K562 (cell line): ENCODE data around the gene CDCA3. TPM values are rescaled to one million over a fixed set of nuclear protein-coding genes. Genes with fewer than 3 reads are reported as not detected.

Experiments
- DPF2 ChIP-seq: fragments of 450-650 bp; IDR thresholded peaks from 2 replicates; pipeline ENCODE4 v1.6.1; 2016
- ERF ChIP-seq: fragments of 450-650 bp; formaldehyde crosslinking; IDR thresholded peaks from 2 replicates; pipeline ENCODE4 v1.4.0; 2020; ENCODE audit warnings: mild to moderate bottlenecking, mixed read lengths
- HMG20B ChIP-seq: fragments of 250-450 bp; sonication (Bioruptor Pico); IDR thresholded peaks from 2 replicates; pipeline ENCODE4 v1.5.0; 2021; ENCODE audit warnings: mild to moderate bottlenecking
- PHTF2 ChIP-seq: fragments of 250-450 bp; sonication (Bioruptor Pico); IDR thresholded peaks from 2 replicates; pipeline ENCODE4 v1.5.0; 2021; ENCODE audit warnings: mild to moderate bottlenecking
- POLR2AphosphoS2 ChIP-seq: IDR thresholded peaks from 2 replicates; pipeline ENCODE4 v1.6.1; 2012; ENCODE audit warnings: low read length, improper control_type of control experiment
- SMARCA5 ChIP-seq: fragments of 450-650 bp; IDR thresholded peaks from 2 replicates; pipeline ENCODE4 v1.6.1; 2016
- ZNF174 ChIP-seq: fragments of 250-450 bp; sonication (Bioruptor Pico); IDR thresholded peaks from 2 replicates; pipeline ENCODE4 v1.4.0; 2020; ENCODE audit warnings: mild to moderate bottlenecking
- ZNF24 ChIP-seq: fragments of 450-650 bp; IDR thresholded peaks from 2 replicates; pipeline ENCODE4 v1.6.1; 2016
- ZNF41 ChIP-seq: fragments of 250-450 bp; sonication (Bioruptor Pico); conservative IDR thresholded peaks from 2 replicates; pipeline ENCODE4 v1.4.0; 2020; ENCODE audit warnings: mild to moderate bottlenecking
- ZSCAN32 ChIP-seq: fragments of 450-650 bp; formaldehyde crosslinking; IDR thresholded peaks from 2 replicates; pipeline ENCODE4 v1.4.0; 2020; ENCODE audit warnings: mild to moderate bottlenecking, moderate library complexity
- polyA plus RNA-seq, 8 experiments: library from polyadenylated mRNA; depleted of rRNA in 4 of 8; stranded (reverse) in 5 of 8; unstranded in 3 of 8; fragments of >200 nt; fragmentation: Nextera tagmentation in 2 of 8; fragmentation: Illumina TruSeq in 1 of 8; extraction: Ambion mirVana in 2 of 8; extraction: Trizol in 1 of 8; gene quantifications; 2 replicates each; pipeline versions ENCODE4 v1.2.1 to v1.2.3, GENCODE V29; 2011 to 2014; ENCODE audit warnings: inconsistent platforms in 1 of 8, missing spikeins in 1 of 8
- total RNA-seq, 7 experiments: library from RNA; depleted of rRNA in 6 of 7; stranded (reverse); fragments of >200 nt in 6 of 7; fragmentation: Illumina TruSeq in 2 of 7; extraction: Trizol in 2 of 7; gene quantifications; 2 replicates each; pipeline versions ENCODE4 v1.2.1 to v1.2.3, GENCODE V29; 2011 to 2021; ENCODE audit warnings: low replicate concordance in 1 of 7
- TF ChIP-seq, protein P1 (sequence below): fragments of 450-650 bp; conservative IDR thresholded peaks from 2 replicates; pipeline ENCODE4 v1.6.1; 2016; ENCODE audit warnings: missing genetic modification characterization, low read depth, mild to moderate bottlenecking, missing compliant biosample characterization, moderate library complexity
- TF ChIP-seq, protein P2 (sequence below): fragments of 200-800 bp; sonication (Bioruptor generic); IDR thresholded peaks from 2 replicates; pipeline ENCODE4 v1.6.1; 2016; ENCODE audit warnings: missing genetic modification characterization, missing compliant biosample characterization
- TF ChIP-seq, protein P3 (sequence below): fragments of 200-800 bp; sonication (Bioruptor generic); IDR thresholded peaks from 2 replicates; pipeline ENCODE4 v1.6.1; 2017; ENCODE audit warnings: missing genetic modification characterization, missing compliant biosample characterization
- TF ChIP-seq, protein P4 (sequence below): conservative IDR thresholded peaks from 2 replicates; pipeline ENCODE4 v1.6.1; 2011; ENCODE audit warnings: low read depth, mild to moderate bottlenecking, low read length; ENCODE audit not compliant: control insufficient read depth
- TF ChIP-seq, protein P5 (sequence below): sonication (generic); formaldehyde crosslinking; IDR thresholded peaks from 2 replicates; pipeline ENCODE4 v1.8.1; 2023; ENCODE audit warnings: mild to moderate bottlenecking, missing genetic modification reagents

The CDCA3 gene
- total and polyA plus RNA-seq, 9 of the 15 experiments (the other 6 are each of a cell fraction or from before 2014, with no cell fraction given) = 24.2 to 80.8 (median 55.1) TPM

DNA sequence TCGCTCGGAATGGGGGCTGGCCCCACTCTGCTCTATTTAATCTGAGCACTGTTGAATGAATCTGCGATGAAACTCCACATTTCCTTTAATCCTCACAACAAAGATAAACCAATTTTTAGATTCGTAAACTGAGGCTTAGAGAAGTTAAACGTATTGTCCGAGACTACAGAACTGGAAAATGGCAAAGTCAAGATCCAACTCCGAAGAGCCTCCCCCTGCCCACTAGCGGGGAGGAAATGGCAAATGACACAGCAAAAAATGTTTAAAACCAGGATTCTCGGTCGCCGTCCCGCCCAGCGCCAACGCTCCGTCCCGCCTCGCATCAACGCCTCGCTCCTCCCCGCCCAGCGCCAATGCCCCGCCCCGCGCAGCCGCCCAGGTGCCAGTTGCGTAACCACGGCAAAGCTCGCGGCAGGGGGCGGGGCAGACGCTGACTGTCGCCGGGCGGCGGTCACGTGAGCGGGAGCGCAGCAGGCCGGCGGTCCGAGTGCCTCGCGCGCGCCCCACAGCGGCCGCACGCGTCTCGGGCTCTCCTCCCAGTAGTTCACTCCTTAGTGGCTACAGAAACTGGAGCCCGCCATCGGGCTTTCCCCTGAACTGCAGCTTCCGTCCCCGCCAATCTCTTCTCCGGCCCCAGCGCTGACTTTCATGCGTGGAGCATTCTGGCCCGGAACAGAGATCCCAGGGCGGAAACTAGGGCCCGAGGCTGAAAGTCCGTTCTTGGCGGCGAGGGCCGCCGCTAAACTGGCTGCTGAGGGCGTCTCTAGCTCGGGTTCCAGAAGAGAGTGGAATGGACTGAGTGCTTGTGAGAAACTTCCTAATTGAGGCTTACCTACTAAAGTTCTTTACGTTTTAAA is 39.9 kb upstream of the CDCA3 start (continued):
- TF ChIP-seq SMARCA5 = no peak
- TF ChIP-seq, protein P1, sequence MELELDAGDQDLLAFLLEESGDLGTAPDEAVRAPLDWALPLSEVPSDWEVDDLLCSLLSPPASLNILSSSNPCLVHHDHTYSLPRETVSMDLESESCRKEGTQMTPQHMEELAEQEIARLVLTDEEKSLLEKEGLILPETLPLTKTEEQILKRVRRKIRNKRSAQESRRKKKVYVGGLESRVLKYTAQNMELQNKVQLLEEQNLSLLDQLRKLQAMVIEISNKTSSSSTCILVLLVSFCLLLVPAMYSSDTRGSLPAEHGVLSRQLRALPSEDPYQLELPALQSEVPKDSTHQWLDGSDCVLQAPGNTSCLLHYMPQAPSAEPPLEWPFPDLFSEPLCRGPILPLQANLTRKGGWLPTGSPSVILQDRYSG (tag) = no peak
- TF ChIP-seq ZNF41 (CRISPR knock-in tag) = no peak
- no peak for TF ChIP-seq ZNF24
- TF ChIP-seq, protein P2, sequence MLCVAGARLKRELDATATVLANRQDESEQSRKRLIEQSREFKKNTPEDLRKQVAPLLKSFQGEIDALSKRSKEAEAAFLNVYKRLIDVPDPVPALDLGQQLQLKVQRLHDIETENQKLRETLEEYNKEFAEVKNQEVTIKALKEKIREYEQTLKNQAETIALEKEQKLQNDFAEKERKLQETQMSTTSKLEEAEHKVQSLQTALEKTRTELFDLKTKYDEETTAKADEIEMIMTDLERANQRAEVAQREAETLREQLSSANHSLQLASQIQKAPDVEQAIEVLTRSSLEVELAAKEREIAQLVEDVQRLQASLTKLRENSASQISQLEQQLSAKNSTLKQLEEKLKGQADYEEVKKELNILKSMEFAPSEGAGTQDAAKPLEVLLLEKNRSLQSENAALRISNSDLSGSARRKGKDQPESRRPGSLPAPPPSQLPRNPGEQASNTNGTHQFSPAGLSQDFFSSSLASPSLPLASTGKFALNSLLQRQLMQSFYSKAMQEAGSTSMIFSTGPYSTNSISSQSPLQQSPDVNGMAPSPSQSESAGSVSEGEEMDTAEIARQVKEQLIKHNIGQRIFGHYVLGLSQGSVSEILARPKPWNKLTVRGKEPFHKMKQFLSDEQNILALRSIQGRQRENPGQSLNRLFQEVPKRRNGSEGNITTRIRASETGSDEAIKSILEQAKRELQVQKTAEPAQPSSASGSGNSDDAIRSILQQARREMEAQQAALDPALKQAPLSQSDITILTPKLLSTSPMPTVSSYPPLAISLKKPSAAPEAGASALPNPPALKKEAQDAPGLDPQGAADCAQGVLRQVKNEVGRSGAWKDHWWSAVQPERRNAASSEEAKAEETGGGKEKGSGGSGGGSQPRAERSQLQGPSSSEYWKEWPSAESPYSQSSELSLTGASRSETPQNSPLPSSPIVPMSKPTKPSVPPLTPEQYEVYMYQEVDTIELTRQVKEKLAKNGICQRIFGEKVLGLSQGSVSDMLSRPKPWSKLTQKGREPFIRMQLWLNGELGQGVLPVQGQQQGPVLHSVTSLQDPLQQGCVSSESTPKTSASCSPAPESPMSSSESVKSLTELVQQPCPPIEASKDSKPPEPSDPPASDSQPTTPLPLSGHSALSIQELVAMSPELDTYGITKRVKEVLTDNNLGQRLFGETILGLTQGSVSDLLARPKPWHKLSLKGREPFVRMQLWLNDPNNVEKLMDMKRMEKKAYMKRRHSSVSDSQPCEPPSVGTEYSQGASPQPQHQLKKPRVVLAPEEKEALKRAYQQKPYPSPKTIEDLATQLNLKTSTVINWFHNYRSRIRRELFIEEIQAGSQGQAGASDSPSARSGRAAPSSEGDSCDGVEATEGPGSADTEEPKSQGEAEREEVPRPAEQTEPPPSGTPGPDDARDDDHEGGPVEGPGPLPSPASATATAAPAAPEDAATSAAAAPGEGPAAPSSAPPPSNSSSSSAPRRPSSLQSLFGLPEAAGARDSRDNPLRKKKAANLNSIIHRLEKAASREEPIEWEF (CRISPR knock-in tag) = no peak
- TF ChIP-seq PHTF2 (CRISPR knock-in tag) = no peak
- TF ChIP-seq, protein P3, sequence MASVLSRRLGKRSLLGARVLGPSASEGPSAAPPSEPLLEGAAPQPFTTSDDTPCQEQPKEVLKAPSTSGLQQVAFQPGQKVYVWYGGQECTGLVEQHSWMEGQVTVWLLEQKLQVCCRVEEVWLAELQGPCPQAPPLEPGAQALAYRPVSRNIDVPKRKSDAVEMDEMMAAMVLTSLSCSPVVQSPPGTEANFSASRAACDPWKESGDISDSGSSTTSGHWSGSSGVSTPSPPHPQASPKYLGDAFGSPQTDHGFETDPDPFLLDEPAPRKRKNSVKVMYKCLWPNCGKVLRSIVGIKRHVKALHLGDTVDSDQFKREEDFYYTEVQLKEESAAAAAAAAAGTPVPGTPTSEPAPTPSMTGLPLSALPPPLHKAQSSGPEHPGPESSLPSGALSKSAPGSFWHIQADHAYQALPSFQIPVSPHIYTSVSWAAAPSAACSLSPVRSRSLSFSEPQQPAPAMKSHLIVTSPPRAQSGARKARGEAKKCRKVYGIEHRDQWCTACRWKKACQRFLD = no peak
- TF ChIP-seq ZSCAN32 = no peak
- TF ChIP-seq ZNF174 (CRISPR knock-in tag) = no peak
- no peak for TF ChIP-seq HMG20B (CRISPR knock-in tag)
- TF ChIP-seq, protein P4, sequence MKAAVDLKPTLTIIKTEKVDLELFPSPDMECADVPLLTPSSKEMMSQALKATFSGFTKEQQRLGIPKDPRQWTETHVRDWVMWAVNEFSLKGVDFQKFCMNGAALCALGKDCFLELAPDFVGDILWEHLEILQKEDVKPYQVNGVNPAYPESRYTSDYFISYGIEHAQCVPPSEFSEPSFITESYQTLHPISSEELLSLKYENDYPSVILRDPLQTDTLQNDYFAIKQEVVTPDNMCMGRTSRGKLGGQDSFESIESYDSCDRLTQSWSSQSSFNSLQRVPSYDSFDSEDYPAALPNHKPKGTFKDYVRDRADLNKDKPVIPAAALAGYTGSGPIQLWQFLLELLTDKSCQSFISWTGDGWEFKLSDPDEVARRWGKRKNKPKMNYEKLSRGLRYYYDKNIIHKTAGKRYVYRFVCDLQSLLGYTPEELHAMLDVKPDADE = no peak
- TF ChIP-seq POLR2AphosphoS2 = 0 out of 2 replicates have a peak, but pooled peaks have one; percentile 68
- TF ChIP-seq, protein P5, sequence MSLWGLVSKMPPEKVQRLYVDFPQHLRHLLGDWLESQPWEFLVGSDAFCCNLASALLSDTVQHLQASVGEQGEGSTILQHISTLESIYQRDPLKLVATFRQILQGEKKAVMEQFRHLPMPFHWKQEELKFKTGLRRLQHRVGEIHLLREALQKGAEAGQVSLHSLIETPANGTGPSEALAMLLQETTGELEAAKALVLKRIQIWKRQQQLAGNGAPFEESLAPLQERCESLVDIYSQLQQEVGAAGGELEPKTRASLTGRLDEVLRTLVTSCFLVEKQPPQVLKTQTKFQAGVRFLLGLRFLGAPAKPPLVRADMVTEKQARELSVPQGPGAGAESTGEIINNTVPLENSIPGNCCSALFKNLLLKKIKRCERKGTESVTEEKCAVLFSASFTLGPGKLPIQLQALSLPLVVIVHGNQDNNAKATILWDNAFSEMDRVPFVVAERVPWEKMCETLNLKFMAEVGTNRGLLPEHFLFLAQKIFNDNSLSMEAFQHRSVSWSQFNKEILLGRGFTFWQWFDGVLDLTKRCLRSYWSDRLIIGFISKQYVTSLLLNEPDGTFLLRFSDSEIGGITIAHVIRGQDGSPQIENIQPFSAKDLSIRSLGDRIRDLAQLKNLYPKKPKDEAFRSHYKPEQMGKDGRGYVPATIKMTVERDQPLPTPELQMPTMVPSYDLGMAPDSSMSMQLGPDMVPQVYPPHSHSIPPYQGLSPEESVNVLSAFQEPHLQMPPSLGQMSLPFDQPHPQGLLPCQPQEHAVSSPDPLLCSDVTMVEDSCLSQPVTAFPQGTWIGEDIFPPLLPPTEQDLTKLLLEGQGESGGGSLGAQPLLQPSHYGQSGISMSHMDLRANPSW (CRISPR knock-in tag) = no peak
- no peak for TF ChIP-seq ERF (CRISPR knock-in tag)
- peak; percentile 59; the same call in 1 of the 2 replicates for TF ChIP-seq DPF2
